Tibial artery (tissue), 4 donors: Measurements from ENCODE around the gene ARHGAP25.

Experiments
- DNase-seq, 2 donors: peaks; one replicate each; pipeline ENCODE4 v3.0.0-alpha.2; 2019
- H3K27ac ChIP-seq, 2 donors: fragments of 200-600 bp; sonication (generic) in 1 of 2; 1 replicate in 1 of 2; 2 replicates in 1 of 2; pipeline ENCODE4 v1.5.1; 2018 to 2019; ENCODE audit warnings: mild to moderate bottlenecking in 1 of 2
- H3K27me3 ChIP-seq, 2 donors: fragments of 200-600 bp; sonication (generic) in 1 of 2; one replicate each; pipeline versions ENCODE4 v1.5.1 to v1.6.0; 2016 to 2019
- H3K36me3 ChIP-seq, 3 donors: fragments of 200-600 bp; sonication (generic) in 2 of 3; one replicate each; pipeline ENCODE4 v1.5.1; 2016 to 2019; ENCODE audit warnings: mild to moderate bottlenecking in 2 of 3
- H3K4me1 ChIP-seq, 4 donors: fragments of 200-600 bp; sonication (generic) in 2 of 4; 1 replicate in 3 of 4; 2 replicates in 1 of 4; pipeline ENCODE4 v1.5.1; 2016 to 2019
- H3K4me3 ChIP-seq, 2 donors: fragments of 200-600 bp; sonication (generic) in 1 of 2; 1 replicate in 1 of 2; 2 replicates in 1 of 2; pipeline ENCODE4 v1.5.1; 2018 to 2019; ENCODE audit warnings: mild to moderate bottlenecking in 2 of 2
- H3K9me3 ChIP-seq, 3 donors: fragments of 200-600 bp; sonication (generic) in 1 of 3; one replicate each; pipeline ENCODE4 v1.5.1; 2016 to 2019
- intact Hi-C: fragments of 100-400 bp; cut with DNase I; formaldehyde crosslinking; loops from one replicate; pipeline ENCODE4 v1.15.0; 2023; ENCODE audit warnings: low total_unique reads
- TF ChIP-seq, protein P1 (sequence below), 2 experiments: fragments of 200-600 bp in 1 of 2; fragments of 450-650 bp in 1 of 2; IDR thresholded peaks; one replicate each; pipeline ENCODE4 v1.5.1; 2017 to 2019; ENCODE audit warnings: antibody characterized with exemption in 2 of 2, mild to moderate bottlenecking in 1 of 2, moderate library complexity in 1 of 2

The ARHGAP25 gene

DNA sequence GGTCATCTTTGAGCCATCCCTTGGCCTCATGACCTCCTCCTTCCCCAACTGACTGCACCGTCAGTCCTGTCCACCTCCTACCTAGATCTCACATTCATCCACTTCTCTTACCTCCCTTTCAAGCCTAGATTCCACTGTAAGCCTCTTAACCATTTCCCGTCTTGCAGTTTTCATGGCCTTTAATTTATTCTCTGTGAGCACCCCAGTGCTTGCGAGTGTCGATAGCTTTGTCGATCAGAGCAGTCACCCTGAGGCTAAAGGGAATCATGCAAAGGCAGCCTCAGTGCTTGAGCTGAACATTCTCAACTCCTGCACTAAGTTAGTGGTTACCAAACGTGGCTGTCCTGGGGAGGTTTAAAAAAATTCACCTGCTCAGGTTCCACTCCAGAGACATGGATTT is 14.7 kb downstream of the ARHGAP25 start:
- intact Hi-C loops = no loop called here
- H3K4me1 ChIP-seq = peaks cover 0 to 8% (median 1%) of the 10 kb centered on the region in 4 donors
- no peak for DNase-seq

DNA sequence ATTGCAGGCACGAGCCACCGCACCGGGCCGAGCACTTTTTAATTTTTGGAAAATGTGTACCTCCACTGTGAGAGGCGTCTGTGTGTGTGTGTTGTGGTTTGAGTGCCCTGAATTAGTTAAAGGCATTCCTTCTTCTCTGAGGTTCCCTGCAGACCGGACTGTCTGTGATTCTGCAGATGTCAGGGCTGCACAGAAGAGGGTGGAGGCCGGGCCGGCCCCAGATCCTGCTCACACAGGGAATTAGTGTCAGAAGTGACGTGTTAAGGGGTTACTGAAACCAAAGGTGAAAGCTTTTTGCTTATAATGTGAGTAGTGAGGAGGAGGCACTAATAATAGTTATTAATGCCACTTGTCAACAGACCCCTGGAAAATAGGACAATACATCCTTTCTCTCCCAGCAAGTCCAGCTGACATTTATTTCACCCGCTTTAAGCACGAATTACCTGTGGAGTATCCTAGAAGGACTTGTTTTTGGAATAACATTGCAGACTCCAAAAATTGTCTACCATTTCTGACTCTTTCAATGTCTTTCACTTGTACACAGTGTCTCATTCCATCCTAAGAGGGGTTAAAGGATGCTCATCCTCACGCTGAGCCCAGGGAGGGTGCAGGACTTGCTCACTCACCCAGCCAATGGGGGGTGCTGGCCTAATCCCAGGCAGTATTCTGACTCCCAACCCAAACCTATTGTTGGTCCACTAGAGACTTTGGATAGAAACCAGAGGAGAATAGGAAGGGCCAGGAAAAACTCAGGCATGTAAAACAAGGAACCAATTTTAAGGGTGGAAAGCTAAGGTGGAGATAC is 16.2 kb downstream of the ARHGAP25 start:
- TF ChIP-seq, protein P1, sequence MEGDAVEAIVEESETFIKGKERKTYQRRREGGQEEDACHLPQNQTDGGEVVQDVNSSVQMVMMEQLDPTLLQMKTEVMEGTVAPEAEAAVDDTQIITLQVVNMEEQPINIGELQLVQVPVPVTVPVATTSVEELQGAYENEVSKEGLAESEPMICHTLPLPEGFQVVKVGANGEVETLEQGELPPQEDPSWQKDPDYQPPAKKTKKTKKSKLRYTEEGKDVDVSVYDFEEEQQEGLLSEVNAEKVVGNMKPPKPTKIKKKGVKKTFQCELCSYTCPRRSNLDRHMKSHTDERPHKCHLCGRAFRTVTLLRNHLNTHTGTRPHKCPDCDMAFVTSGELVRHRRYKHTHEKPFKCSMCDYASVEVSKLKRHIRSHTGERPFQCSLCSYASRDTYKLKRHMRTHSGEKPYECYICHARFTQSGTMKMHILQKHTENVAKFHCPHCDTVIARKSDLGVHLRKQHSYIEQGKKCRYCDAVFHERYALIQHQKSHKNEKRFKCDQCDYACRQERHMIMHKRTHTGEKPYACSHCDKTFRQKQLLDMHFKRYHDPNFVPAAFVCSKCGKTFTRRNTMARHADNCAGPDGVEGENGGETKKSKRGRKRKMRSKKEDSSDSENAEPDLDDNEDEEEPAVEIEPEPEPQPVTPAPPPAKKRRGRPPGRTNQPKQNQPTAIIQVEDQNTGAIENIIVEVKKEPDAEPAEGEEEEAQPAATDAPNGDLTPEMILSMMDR (IDR thresholded peaks at IDR 0.05) = no peak
- peaks cover 0 to 8% (median 1%) of the 10 kb centered on the region in 4 donors for H3K4me1 ChIP-seq
- no peaks in the 10 kb centered on the region for H3K27me3 ChIP-seq
- no peaks in the 10 kb centered on the region for H3K9me3 ChIP-seq
- no peak overlapping the region for H3K4me3 ChIP-seq
- H3K27ac ChIP-seq = no peak overlapping the region
- DNase-seq = no peak
- intact Hi-C loops = loop anchor here (5.0 kb wide), 3 partner anchors 87 to 177 kb away; no protein-coding TSS in a partner anchor
- no peaks in the 10 kb centered on the region for H3K36me3 ChIP-seq

More for the DNA sequence above, 14.7 kb downstream of the ARHGAP25 start:
- no peaks in the 10 kb centered on the region for H3K36me3 ChIP-seq
- H3K27me3 ChIP-seq = no peaks in the 10 kb centered on the region
- no peaks in the 10 kb centered on the region for H3K9me3 ChIP-seq
- H3K27ac ChIP-seq = no peak overlapping the region
- TF ChIP-seq, protein P1 (IDR thresholded peaks at IDR 0.05) = no peak
- no peak overlapping the region for H3K4me3 ChIP-seq

DNA sequence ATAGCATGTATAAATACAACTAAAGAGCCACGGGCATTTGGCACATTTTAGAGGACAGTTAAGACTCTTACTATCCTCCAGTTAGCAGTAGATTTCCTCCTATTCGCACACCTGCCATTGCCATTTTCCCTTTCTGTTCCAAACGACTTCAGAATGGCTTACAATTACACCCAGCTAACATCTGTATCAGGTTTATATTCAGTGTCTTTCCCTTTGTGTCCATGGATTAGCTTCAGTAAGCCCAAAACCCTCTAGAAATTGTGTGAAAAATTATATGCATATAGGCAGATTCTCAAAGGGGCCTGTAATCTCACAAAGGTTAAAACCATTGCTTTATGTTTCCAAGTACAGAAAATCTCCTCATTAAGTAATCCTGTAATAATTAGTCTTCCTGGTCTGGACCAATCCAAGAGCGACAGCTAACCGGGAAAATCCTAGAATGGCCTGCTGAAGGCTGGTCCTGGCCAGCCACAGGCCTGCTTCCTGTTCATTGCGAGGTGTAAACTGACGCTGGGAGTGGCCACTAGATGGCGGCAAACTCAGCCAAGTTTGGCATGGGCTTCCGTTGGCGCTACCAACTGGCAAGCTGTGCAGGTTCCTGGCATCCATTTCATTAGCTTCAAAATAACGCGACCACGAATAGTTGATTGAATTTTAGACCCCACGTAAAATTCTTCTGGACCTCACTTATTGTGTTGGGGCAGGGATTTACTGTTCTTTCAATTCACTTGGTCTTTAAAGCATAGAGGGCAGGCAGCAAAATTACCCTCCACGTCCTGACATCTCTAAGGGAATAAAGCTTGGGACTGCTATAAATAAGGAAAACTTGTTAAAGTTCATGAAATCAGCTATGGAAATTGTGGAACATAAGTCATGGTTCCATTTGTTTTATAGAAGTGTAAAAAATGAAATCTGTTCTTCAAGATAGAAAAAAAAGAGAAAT is 17.1 kb downstream of the ARHGAP25 start:
- H3K4me1 ChIP-seq = peaks cover 0 to 8% (median 1%) of the 10 kb centered on the region in 4 donors
- H3K9me3 ChIP-seq = no peaks in the 10 kb centered on the region
- no peak overlapping the region for H3K4me3 ChIP-seq
- intact Hi-C loops = loop anchor here (5.0 kb wide), 3 partner anchors 86 to 176 kb away; no protein-coding TSS in a partner anchor
- TF ChIP-seq, protein P1 (IDR thresholded peaks at IDR 0.05) = peak; percentile 87 to 92
- peak; percentile 89 to 94 for DNase-seq
- H3K27me3 ChIP-seq = no peaks in the 10 kb centered on the region
- H3K36me3 ChIP-seq = no peaks in the 10 kb centered on the region
- peak overlapping the region in 1 of 2 donors; percentile 4 for H3K27ac ChIP-seq

DNA sequence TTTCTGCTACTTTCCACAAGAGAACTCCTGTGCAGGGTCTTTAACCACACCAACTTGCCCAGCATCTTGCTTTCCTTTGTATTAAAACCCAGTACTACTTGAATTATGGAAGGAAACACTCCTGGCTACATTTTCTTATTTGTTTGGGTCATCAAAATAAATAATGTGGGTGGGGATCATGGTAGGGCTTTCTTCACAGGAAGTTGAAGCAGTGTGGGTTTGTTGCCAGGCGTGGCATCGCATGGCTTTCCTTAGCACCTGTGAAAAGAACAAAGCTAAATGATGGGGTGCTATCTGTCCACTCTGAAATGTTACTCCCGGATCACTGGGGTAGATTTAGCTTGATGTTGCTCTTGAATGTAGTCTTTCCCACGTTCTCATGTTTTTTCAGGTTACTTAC is 18.7 kb downstream of the ARHGAP25 start:
- Histone ChIP-seq H3K27ac (no peak overlapping the region), H3K4me3 (no peak overlapping the region), H3K27me3 (no peaks in the 10 kb centered on the region), H3K9me3 (no peaks in the 10 kb centered on the region), H3K36me3 (no peaks in the 10 kb centered on the region), H3K4me1 (peaks cover 0 to 8% (median 1%) of the 10 kb centered on the region in 4 donors)
- no peak for DNase-seq
- TF ChIP-seq, protein P1 (IDR thresholded peaks at IDR 0.05) = no peak
- intact Hi-C loops = loop anchor here (5.0 kb wide), 3 partner anchors 84 to 174 kb away; no protein-coding TSS in a partner anchor

DNA sequence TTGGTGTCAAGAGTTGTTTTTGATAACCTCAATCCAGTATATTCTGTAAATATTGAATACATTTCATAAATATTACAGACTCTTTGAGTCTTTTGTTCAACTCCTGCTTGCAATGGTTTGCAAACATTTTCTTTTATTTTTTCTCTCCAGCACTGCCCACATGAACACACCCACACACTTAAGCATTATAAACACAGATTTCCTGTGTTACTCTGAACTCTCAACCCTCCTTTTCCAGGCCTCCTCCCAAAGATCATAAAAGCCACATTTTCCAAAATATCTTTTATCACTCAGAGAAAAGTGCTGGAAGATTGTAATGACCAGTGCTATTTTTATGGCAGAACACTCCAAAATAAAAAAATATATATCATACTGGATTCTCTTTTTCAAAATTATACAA is 20.5 kb downstream of the ARHGAP25 start:
- intact Hi-C loops = no loop called here
- Histone ChIP-seq H3K27ac (no peak overlapping the region), H3K36me3 (no peaks in the 10 kb centered on the region), H3K4me3 (no peak overlapping the region), H3K4me1 (peaks cover 0 to 8% (median 1%) of the 10 kb centered on the region in 4 donors), H3K9me3 (no peaks in the 10 kb centered on the region), H3K27me3 (no peaks in the 10 kb centered on the region)
- TF ChIP-seq, protein P1 (IDR thresholded peaks at IDR 0.05) = no peak
- DNase-seq = no peak
